Neural crest cell (in vitro differentiated cells): Measurements from ENCODE around the gene ATP13A2. TPM values are rescaled to one million over a fixed set of nuclear protein-coding genes. Genes with fewer than 3 reads are reported as not detected.

Experiments
- DNase-seq: peaks from one replicate; pipeline ENCODE4 v3.0.0; 2021; ENCODE audit warnings: low read depth, mixed read lengths, low spot score
- H3K27ac Mint-ChIP-seq: one replicate; pipeline ENCODE4 v1.8.0; 2021; ENCODE audit warnings: mild to moderate bottlenecking, mixed read lengths; ENCODE audit not compliant: unreplicated experiment
- H3K27me3 Mint-ChIP-seq: 2 replicates; pipeline ENCODE4 v1.8.0; 2021; ENCODE audit warnings: low read depth, mild to moderate bottlenecking, mixed read lengths
- H3K36me3 Mint-ChIP-seq: 2 replicates; pipeline ENCODE4 v1.8.0; 2021; ENCODE audit warnings: low read depth, mild to moderate bottlenecking, mixed read lengths
- H3K4me1 Mint-ChIP-seq: 2 replicates; pipeline ENCODE4 v1.8.0; 2021; ENCODE audit warnings: mixed read lengths
- H3K4me3 Mint-ChIP-seq: one replicate; pipeline ENCODE4 v1.8.0; 2021; ENCODE audit warnings: mild to moderate bottlenecking, mixed read lengths
- H3K9me3 Mint-ChIP-seq: 2 replicates; pipeline ENCODE4 v1.8.0; 2021; ENCODE audit warnings: mixed read lengths
- total RNA-seq: library from RNA; stranded (reverse); gene quantifications from 2 replicates; pipeline ENCODE4 v1.2.1, GENCODE V29; 2021
- TF ChIP-seq, protein P1 (sequence below): fragments of 200-600 bp; sonication (generic); conservative IDR thresholded peaks from 2 replicates; pipeline ENCODE4 v1.5.0; 2021; ENCODE audit warnings: antibody characterized with exemption, mild to moderate bottlenecking

Gene ATP13A2
- total RNA-seq, 1 donor from 2014 or later = 53.9 TPM

DNA sequence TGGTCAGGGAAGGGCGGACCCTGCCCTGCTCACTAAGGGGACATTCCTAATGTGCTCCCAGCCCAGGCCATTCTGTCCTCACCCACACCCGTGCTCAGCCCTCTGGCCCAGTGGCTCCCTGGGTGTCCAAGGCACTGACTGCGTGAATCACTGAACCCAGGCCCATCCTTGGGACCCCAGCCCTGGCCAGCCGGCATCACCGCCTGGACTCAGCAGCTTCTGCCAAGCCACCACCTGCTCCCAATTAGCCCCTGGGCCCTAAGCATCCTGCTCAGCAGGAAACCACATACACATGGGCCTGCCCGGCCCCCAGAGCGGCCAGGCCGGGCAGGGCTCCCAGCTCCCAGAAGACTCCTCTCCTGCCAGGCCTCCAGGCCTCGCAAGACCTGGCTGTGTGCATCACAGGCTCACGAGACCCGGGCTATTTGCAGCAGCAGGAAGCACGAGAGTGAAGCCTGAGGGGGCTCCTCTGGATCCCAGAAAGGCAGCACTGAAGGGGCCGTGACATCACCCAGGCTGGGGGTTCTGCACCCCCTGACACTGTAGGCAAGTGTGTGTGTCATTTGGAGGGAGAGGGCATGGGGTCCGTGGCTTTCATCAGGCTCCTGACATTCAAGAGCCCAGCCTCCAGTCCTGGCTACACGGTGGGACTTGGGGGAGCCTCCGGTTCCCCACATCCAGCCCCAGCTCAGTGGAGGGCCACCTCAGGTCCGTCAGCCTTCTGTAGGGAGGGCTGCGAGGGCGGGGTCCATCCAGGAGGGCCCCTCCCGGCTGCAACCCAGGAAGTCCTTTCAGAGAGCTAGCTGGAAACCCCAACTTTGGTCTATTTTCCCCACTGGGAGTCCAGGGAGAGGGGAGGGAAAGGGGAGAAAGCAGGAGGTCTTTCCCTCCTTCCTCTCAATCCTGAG lies 32.9 kb downstream of the ATP13A2 start:
- no peak overlapping the region for H3K27ac Mint-ChIP-seq
- peaks cover 8% of the 10 kb centered on the region for H3K27me3 Mint-ChIP-seq
- TF ChIP-seq, protein P1, sequence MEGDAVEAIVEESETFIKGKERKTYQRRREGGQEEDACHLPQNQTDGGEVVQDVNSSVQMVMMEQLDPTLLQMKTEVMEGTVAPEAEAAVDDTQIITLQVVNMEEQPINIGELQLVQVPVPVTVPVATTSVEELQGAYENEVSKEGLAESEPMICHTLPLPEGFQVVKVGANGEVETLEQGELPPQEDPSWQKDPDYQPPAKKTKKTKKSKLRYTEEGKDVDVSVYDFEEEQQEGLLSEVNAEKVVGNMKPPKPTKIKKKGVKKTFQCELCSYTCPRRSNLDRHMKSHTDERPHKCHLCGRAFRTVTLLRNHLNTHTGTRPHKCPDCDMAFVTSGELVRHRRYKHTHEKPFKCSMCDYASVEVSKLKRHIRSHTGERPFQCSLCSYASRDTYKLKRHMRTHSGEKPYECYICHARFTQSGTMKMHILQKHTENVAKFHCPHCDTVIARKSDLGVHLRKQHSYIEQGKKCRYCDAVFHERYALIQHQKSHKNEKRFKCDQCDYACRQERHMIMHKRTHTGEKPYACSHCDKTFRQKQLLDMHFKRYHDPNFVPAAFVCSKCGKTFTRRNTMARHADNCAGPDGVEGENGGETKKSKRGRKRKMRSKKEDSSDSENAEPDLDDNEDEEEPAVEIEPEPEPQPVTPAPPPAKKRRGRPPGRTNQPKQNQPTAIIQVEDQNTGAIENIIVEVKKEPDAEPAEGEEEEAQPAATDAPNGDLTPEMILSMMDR = no peak
- peaks cover 40% of the 10 kb centered on the region for H3K4me1 Mint-ChIP-seq
- DNase-seq = no peak
- peak overlapping the region; percentile 82 for H3K4me3 Mint-ChIP-seq
- H3K36me3 Mint-ChIP-seq = no peaks in the 10 kb centered on the region
- no peaks in the 10 kb centered on the region for H3K9me3 Mint-ChIP-seq

DNA sequence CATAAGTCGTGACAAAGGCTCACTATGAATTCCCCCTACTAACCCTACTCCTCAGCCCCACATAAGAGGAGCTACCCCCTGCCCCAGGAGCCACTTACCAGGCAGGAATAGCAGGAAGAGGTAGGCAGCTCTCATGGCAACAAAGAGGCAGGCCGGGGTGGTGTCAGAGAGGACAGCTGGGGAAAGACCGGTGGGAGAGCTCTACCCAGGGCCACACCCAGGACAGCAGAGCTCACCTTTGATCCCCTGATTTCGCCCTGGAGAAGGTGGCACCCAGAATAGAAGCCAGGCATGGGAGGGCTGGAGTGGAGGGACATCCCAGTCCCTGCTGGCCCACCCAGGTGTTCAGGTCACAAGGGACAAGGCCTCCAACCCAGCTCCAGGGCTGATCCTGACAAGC lies 33.6 kb downstream of the ATP13A2 start:
- peak overlapping the region; percentile 69 for H3K4me3 Mint-ChIP-seq

DNA sequence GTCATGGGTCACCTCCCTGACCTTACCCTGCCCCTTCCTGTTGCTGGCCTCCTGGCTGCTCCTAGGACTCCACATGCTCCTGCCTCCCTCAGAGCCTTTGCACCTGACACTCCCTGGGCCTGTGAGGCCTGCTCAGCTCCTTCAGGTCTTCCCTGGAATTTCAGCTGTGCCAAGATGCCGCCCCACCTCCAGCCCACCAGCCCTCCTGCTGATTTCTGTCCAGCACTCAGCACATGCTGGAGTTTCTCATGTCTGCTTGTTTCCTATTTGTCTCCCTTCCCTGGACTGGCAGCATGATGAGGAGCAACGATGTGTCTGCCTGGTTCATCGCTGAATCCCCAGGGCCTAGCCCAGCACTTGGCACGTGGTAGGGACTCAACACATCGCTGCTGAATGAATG lies 34.4 kb downstream of the ATP13A2 start:
- Mint-ChIP-seq H3K27ac (no peak overlapping the region), H3K27me3 (peaks cover 8% of the 10 kb centered on the region), H3K4me1 (peaks cover 43% of the 10 kb centered on the region), H3K4me3 (peak overlapping the region; percentile 69), H3K9me3 (no peaks in the 10 kb centered on the region), H3K36me3 (no peaks in the 10 kb centered on the region)
- TF ChIP-seq, protein P1 = no peak
- no peak for DNase-seq

More for the DNA sequence above, 33.6 kb downstream of the ATP13A2 start:
- Mint-ChIP-seq H3K27me3 (peaks cover 8% of the 10 kb centered on the region), H3K36me3 (no peaks in the 10 kb centered on the region), H3K27ac (no peak overlapping the region), H3K9me3 (no peaks in the 10 kb centered on the region), H3K4me1 (peaks cover 40% of the 10 kb centered on the region)
- TF ChIP-seq, protein P1 = no peak
- DNase-seq = no peak

DNA sequence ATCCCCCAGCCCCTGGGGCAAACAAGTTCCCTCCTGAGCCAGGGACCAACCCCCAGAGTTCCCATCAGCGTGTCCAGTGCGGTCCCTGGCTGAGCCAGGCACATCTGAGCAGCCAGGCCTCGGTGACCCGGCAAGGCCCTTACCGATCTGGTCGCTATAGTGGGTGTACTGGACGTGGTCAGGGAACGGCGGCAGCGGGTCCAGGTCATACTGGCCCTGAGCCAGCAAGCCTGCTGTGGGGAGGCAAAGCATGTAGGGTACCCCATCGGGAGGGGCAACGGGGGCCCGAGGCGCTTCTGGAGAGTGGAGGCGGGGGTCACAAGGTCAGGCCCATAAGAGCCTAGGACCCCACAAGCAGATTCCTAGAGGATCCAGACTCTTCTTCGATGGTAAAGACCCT lies 34.8 kb downstream of the ATP13A2 start:
- peak overlapping the region; percentile 69 for H3K4me3 Mint-ChIP-seq
- no peaks in the 10 kb centered on the region for H3K36me3 Mint-ChIP-seq
- DNase-seq = no peak
- peaks cover 47% of the 10 kb centered on the region for H3K4me1 Mint-ChIP-seq
- H3K9me3 Mint-ChIP-seq = no peaks in the 10 kb centered on the region
- TF ChIP-seq, protein P1 = no peak
- H3K27me3 Mint-ChIP-seq = peaks cover 8% of the 10 kb centered on the region
- no peak overlapping the region for H3K27ac Mint-ChIP-seq

DNA sequence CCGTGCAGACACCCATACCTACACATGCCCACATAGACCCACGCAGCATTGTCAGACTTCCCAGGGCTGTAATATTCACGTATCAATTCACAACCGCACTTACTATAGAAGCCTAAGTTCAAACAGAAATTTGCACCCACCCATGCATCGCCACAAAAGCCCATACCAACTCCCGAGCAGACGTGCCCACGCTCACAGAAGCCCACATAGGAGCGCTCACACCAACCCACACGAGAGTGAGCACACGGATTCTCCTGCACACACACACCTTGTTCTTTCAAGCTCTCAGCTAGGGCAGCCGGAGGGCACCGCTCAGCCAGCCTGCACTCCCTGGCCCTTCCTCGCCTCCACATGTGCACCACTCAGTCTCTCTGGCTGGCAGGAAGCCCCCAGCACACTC lies 35.9 kb downstream of the ATP13A2 start:
- Mint-ChIP-seq H3K9me3 (no peaks in the 10 kb centered on the region), H3K4me3 (peak overlapping the region; percentile 78), H3K27ac (peak overlapping the region; percentile 45), H3K36me3 (no peaks in the 10 kb centered on the region), H3K27me3 (peaks cover under 1% of the 10 kb centered on the region), H3K4me1 (peaks cover 44% of the 10 kb centered on the region)
- TF ChIP-seq, protein P1 = no peak
- DNase-seq = no peak
